HG03064 (cell line): ENCODE measurements around the gene SRP68.
"Not testable (repeated sequence)": the region's sequence is repeated elsewhere in the genome, so short reads cannot be mapped to it uniquely, and the experiment has no call there.

Source experiments
- ATAC-seq: cut with Tn5 transposase; IDR thresholded peaks from one replicate; pipeline ENCODE4 v1.9.1; 2021; ENCODE audit warnings: low read depth; ENCODE audit not compliant: unreplicated experiment

SRP68 gene

DNA sequence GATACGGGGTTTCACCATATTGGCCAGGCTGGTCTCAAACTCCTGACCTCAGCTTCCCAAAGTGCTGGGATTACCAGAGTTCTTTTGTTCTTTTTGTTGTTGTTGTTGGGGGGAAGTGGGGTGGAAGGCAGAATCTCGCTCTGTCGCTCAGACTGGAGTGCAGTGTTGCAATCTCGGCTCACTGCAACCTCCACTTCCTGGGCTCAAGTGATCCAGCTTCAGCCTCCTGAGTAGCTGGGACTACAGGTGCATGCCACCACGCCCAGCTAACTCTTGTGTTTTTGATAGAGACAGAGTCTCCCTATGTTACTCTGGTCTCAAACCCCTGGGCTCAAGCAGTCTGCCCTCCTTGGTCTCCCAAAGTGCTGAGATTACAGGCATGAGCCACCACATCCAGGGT lies 6.1 kb upstream of the SRP68 start:
- not testable (repeated sequence) for ATAC-seq

DNA sequence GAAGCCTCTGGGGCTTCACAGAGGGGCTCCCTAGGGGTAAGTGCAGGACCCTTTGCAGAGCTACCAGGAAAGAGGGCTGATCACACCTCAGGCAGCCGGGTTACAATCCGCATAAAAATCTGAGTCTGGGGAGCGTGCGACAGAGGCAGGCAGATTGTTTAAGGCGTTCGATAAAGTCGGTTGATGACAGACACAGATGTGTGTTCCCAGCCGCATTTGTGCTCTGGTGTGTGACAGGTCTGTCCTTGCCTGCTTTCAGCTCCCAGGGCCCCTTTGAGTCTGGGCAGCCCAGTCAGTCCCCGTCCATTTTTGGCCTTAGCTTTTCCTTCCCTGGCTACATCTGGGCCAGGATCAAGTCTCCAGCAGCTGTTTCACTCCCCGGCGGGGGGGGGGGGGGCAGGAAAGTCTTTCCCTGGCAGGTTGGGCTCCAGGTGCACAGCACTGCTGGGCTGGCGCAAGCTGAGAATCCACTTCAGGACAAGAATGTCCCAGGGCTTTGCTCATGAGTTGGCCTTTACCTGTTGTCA lies 5.3 kb upstream of the SRP68 start:
- no peak for ATAC-seq

DNA sequence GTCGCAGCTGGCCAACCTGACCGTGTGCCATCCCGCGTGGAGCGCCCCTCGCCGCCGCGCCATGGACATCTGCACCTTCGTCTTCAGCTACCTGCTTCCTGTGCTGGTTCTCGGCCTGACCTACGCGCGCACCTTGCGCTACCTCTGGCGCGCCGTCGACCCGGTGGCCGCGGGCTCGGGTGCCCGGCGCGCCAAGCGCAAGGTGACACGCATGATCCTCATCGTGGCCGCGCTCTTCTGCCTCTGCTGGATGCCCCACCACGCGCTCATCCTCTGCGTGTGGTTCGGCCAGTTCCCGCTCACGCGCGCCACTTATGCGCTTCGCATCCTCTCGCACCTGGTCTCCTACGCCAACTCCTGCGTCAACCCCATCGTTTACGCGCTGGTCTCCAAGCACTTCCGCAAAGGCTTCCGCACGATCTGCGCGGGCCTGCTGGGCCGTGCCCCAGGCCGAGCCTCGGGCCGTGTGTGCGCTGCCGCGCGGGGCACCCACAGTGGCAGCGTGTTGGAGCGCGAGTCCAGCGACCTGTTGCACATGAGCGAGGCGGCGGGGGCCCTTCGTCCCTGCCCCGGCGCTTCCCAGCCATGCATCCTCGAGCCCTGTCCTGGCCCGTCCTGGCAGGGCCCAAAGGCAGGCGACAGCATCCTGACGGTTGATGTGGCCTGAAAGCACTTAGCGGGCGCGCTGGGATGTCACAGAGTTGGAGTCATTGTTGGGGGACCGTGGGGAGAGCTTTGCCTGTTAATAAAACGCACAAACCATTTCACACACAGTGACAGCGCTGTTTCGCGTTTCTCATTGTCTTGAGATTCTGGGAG lies 4.7 kb upstream of the SRP68 start:
- ATAC-seq = no peak

DNA sequence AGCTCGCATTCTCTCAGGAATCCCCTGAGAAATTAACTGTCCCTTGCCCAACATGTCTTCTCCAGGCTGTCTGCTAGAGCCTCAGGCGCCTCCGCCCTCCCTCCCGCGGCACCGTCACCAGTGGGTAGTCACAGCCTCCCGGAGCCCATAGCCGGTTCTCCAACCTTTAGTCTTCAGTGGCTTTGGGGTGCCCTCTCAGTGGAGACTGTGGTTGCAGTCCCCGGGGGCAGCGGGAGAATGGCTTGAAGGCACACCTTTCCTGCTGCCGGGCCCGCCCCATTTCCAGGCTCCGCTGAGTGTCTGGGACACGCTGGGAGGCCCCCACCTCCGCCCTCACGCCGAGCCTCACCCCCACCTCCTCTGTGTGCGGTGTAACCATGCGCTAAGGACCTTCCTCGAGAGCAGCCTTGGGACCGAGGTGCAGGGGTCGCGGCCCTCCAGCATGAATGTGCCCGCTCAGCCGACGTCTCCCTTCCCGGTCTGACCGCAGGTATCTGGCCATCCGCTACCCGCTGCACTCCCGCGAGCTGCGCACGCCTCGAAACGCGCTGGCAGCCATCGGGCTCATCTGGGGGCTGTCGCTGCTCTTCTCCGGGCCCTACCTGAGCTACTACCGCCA lies 3.9 kb upstream of the SRP68 start:
- no peak for ATAC-seq

DNA sequence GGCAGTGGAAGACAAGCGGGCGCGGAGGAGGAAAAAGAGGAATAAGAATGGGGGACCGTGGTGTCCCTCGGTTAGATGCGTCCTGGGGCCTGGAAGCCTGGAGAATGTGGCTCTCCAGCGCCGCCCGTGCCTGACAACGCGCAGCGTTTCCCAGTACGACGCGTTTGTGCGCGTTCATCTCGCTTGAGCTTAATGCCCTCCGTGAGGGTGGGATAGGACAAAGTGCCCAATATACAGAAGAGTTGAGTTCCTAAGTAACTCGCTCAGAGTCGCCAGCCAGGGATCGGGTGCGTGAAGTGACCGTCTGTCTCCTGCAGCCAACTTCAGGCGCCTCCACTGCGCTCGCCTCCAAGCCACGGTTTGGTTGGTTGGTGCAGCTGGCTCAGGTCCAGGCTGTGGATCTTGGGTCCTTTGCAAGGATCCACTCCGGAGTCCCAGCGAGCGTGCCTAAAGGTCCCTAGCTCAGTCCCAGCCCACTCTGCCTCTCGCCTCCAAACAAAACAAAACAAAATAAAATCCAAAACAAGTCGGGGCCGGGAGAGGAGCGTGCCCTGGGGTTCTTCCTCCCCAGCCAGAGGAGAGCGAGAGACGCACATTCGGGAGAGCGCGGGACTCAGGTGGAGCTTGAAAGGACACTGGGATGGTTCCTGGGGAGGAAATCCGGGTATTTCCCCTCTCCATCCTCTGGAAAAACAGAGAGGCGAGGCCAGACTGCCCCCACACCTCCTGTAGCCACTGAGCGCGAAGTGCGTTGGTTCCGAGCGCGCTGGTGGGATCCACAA lies 3.2 kb upstream of the SRP68 start:
- no peak for ATAC-seq

DNA sequence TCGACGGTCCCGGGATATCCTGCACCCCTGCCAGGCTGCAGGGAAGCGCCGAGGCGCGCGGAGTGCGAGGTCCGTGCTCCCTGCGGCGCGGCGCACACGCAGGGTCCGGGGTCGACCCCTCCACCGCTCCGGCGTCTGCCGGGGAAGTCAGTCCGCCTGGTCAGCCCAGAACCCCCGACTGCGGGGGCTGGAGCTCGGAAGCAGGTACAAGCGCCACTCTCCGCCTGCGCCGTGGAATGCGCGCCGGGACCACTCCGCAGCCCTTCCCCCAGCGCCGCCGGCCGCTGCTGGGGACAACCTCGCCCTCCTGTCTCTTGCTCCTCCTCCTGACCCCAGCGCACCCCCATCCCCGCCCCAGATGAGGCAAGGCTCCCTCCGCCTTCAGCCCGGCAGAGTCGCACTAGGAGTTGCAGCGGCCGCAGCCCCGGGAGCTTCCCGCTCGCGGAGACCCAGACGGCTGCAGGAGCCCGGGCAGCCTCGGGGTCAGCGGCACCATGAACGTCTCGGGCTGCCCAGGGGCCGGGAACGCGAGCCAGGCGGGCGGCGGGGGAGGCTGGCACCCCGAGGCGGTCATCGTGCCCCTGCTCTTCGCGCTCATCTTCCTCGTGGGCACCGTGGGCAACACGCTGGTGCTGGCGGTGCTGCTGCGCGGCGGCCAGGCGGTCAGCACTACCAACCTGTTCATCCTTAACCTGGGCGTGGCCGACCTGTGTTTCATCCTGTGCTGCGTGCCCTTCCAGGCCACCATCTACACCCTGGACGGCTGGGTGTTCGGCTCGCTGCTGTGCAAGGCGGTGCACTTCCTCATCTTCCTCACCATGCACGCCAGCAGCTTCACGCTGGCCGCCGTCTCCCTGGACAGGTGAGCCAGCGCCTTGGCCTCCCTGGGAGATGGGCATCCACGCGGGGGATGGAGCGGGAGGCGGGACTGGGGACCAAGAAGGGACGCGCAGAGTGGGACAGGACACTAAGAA lies 2.4 kb upstream of the SRP68 start, which contains the start of gene GALR2:
Gene GALR2 (plus strand): TSS at position 392 of the 974 bp plus-strand sequence. CDS start 103 bp downstream, at position 495.
- no peak for ATAC-seq

DNA sequence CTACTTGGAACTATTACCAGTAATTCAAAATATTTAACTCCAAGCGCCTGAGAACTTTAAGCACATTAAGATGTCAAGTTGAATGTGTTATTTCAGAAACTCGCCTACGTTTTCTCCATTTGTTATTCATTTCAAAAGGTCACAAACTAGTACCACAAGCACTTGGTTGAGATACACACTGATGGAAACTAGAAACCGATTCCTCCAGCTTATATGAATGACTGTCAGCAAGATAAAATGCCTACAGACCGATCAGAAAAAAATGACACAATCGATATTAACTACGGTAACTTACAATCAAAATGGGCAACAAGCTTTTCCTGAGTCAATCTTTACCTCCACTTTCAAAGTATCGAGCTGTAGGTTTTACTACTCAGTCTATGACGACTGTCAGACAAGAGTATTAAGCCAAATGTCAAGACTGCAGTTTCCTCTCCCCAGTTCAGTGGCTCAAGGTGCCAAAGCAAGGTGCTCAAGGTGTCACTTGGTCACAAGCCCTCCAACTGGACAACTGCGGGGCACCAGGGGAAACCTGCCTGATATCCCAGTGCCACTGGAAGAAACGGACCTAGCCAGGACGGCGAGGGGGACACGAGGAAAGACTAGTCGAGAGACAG lies 678 bp downstream of the SRP68 start:
- no peak for ATAC-seq

DNA sequence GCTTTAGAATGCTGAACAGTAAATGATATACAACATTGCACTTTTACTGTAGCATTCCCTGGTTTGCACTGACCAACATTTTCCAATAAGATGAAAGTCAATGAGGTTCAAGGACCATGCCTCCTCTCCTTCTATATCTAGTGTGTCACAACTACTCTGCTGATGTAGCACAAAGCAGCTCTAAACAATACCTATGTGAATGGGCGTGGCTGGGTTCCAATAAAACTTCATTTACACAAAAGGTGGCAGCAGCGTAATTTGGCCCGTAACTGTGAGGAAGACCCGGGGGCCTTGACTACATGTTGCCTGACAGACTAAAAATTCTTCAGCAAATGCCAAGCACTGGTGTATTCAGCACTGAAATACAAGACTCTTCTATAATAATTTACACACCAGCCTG lies 6.5 kb downstream of the SRP68 start:
- no peak for ATAC-seq

DNA sequence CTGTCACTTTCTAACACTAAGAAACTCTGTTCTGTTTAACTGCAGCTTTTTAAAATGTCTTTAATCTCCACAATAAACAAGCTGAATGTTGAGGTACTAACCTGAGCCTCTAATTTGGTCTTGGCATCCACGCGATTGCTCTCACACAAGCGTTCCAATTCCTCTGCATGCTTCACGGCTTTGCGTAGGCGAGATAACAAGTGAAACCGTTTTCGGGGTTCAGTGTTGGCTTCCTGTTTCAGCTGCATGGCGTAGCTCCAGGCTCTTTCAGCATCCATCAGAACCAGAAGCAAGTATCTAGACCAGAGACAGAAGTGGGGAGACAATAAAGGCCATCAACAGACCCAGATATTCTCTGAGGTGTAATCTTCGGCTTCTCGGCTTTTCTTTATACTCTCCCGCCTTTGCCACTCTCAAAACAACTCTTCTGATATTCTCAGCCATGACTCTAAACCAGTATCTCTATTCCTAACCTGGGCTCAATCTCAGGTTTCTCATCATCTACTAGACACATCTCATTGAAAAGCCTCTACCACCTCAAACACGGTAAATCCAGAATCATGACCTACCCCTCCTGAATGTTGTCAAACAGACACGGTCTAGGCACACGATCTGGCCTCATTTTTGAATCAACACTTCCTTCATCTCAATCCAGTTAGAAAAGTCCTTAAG lies 8.3 kb downstream of the SRP68 start:
- ATAC-seq = no peak

DNA sequence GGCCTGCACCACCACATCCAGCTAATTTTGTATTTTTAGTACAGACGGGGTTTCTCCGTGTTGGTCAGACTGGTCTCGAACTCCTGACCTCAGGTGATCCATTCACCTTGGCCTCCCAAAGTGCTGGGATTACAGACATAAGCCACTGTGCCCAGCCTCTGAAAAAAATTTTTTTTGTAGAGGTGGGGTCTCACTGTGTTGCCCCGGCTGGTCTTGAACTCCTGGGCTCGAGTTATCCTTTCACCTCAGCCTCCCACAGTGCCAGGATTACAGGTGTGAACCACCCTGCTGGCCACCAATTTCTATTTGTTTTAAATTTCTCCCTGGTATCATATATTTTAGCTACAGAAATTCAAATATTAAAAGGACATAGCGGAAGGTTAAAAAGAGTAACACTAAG lies 14.1 kb downstream of the SRP68 start:
- not testable (repeated sequence) for ATAC-seq

DNA sequence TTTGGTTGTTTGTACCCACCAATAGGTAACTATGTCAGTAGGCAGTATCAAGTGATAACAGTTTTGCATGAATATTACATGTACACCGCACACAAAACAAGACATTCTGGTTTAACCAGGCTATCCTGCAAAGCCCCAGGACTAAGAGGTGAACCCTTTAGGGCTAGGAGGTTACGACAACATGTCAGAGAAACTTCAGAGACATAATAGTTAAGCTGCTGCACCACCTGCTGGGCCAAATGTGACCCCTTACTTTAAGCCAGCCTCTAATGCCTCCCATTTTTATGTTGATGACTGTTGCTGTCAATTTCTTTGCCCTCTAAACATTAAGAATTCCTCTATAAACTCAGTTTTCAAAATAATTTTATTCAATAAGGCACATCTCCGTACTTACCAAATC lies 15.4 kb downstream of the SRP68 start:
- ATAC-seq = no peak

DNA sequence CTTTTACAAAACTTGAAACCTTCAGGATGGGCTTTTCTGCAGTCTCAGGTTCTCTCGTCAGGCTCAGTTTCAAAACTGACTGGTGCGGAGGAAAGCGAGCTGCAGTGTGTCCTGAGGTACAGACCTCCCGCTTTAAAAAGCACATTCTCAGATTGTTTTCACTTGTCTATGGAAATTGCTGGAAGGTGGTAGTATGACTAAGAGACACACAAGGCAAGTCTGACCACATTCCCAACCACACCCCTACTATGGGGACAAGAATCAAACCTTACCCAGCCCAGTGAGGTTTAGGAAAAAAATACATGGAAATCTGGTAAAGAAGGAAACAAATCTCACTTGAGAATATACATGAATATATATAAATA lies 18.2 kb downstream of the SRP68 start:
- ATAC-seq = no peak

DNA sequence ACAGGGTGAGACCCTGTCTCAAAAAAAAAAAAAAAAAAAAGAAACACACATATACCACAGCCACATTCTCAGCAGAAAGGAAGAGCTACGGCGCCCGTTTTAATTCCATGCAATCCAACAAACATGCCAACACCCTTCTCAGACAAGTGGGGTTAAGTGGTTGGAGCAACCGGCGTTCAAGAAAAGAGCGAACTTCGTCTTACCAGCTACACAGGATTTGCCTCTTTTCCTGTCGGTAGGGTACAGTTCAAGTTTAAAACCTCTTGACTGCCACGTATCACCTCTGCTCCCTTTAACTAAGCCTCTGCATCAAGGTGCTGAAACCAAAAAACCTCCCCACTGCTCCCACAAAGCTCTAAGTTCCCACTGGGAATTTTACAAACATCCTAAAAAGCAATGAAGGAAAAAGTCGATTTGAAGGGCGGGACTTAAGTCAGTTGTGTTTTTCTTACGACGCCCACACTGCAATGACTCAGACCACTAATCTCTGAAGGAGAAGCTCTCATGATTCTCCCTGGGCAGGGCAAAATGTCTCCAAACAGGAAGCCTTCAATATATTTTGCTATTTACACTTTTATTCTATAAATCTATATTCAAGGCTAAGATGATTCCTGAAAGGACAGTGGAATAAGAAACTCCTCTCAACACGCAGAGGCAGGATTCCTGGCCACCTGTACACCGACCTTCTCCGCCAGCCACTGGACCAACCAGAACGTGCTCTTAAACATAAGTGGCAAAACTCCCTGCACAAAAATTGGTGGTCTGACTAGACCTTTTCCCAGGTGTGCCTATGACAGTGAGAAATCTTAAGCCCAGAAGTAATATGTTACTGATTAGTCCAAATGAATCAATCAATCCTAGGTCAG lies 18.8 kb downstream of the SRP68 start:
- no peak for ATAC-seq

DNA sequence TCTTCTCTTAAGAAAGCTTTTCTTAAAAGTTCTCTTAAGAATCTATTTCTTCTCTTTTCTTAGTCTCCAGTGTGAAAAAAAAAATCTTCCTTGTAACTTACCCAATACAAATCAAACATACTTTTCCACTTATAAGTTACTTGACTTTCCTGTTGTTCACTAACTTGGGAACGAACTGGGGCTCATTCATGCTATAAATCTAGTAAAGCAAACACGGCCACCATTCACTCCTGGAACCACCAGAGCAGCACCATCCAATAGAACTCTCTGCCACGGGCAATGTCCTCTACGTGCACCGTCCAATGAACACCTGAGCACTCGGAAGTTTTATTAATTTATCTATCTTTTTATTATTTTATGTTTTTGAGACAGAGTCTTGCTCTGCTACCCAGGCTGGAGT lies 20.8 kb downstream of the SRP68 start:
- no peak for ATAC-seq

DNA sequence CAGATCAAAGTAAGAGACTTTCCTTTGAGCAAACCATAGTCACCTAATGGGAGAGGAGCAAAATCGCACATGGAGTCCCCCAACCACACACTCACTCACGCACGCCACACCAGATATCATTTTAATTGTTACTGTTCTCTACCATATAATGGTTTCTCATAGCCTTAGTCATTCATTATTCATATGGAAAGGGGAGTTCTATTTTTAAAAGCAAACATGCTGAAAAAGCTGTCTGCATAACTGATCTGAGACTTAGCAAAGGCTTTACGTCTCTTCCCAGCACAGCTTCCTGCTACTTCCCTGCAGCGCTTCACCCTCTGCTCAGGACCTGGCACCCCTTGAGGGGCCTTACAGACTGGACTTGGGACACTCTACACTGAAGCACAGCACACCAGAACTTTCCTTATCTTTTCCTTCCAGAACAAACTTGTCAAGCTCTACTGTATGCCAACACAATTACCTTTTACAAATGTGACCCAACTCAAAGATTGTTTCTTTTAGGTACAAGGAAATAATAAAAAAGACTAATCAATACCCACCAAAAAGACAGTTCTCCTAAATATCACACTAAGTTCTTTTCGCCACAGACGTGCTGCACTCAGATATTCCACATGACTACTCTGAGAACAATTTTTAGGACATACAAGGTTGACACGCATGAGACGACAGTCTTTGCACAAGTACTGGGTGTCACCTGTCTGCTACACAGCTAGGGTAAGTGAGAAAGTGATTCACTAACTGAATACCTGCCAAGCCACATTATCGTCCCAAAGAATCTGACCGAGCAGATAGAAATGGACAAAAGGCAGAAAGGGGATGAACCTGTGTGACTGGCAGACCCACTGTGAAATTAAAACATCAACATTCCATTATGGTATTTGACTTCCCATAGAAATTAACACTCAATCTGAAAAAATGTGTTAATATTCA lies 21.5 kb downstream of the SRP68 start:
- no peak for ATAC-seq

DNA sequence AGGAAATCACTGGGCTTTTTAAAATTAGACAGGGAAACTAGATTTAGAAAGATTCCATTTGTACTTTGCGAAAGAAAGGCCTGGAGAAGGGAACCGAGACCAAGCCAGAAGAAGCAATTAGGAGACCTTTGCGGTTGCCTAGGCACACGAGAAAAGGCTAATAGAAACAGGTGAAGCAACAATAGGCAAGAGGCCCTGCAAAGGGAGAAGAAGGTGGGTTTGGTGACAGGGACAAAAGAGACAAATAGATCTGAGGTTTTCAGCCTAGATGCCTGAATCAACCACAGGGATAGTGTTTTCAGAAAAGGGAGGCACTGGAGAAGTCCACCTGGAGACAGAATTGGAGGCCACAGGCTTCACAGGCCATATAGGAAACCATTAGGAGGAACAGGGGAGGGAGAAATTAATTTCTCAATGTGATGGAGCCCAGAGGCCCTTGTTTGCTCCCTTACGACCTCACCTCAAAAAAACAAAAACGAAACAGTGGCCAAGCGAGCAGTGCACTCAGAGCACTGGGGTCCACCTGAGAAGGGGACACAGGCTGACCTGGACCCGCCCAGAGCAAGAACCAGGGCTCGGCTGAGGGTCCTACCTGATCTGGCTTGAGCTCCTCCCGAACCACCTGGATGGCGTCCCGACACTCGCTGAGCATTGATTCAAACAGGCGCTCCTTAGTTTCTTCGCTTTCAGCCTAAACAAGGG lies 22.3 kb downstream of the SRP68 start:
- no peak for ATAC-seq

DNA sequence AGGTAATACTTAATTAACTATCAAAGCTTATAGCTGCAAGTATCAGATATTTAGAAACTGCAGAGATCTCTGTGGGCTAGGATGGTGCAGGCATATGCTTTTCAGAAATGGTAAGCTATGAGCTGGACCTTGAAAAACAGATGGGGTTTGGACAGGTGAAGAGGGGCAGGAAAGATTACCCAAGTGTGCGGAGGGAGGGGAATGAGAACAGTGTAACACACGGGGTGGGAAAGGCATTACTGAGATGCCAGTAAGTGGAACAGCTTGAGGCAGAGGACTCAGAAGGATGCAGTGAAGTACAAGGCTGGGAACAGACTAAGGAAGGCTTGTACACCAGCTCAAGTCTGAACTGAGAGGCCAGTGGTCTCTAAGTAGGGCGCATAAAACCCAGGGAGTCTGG lies 23.1 kb downstream of the SRP68 start:
- no peak for ATAC-seq
